ENCODE measurements around the gene FUOM.
A peak's percentile ranks its signal among the peaks of the same experiment; 100 is the strongest.

- peak in 2 of 3 experiments; percentile 7 to 40 for TF ChIP-seq CTCF (IDR thresholded peaks at IDR 0.05)
- peak in 1 of 2 donors; percentile 15 for TF ChIP-seq POLR2AphosphoS5 (IDR thresholded peaks at IDR 0.05; ENCODE audit: insufficient read depth in 1 of 2, low read depth in 1 of 2)
- TF ChIP-seq POLR2A (IDR thresholded peaks at IDR 0.05): no peak
Observed at GRCh38 chr10:133307776-133308420, 49.9 kb downstream of the FUOM start.
